ENCODE measurements around the gene CSRP3.

CSRP3 gene

GRCh38 chr11:19181531-19182261 lies 20.1 kb downstream of the CSRP3 start:
- Histone ChIP-seq H3K4me3 (ENCODE audit: low read depth in 1 of 2, low read length in 2 of 2) (no peak overlapping the region), H3K4me1 (ENCODE audit: control insufficient read depth in 1 of 2, insufficient read depth in 2 of 2, low read length in 2 of 2) (no peaks in the 10 kb centered on the region), H3K9me3 (ENCODE audit: control insufficient read depth in 1 of 2, low read length in 2 of 2) (no peaks in the 10 kb centered on the region), H3K36me3 (ENCODE audit: control insufficient read depth in 1 of 2, insufficient read depth in 2 of 2, low read length in 2 of 2) (peaks cover 4 to 8% of the 10 kb centered on the region in 2 donors), H3K27me3 (ENCODE audit: low read depth, low read length) (no peaks in the 10 kb centered on the region), H3K27ac (ENCODE audit: low read length) (no peak overlapping the region)

DNA sequence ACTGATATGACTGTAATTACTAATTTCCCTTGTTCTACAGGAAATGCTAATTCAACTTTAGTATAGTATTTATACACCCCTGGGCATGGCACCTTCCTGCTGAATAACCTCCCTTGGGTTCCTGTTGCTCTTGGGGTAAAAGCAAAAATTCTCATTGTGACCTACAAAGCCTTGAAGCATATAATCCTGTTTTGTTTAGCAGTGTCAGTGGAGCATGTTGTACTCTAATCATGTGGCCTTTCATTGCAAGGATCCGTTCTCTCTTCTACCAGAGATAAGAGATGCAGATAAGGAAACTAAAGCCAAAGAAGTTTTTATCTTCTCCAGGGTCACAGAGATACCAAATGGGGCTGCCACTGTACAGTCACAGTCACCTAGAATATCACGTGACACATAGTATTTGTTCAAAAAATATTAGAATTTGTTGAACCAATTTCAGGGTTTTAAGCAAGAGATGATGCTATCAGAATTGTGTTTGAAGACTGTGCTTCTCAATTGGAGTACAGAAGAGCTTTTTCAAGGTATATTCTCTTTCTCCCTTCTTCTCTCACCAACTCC lies 25.1 kb downstream of the CSRP3 start:
- Histone ChIP-seq H3K27ac (ENCODE audit: low read length) (no peak overlapping the region), H3K4me3 (ENCODE audit: low read depth in 1 of 2, low read length in 2 of 2) (no peak overlapping the region), H3K4me1 (ENCODE audit: control insufficient read depth in 1 of 2, insufficient read depth in 2 of 2, low read length in 2 of 2) (no peaks in the 10 kb centered on the region), H3K27me3 (ENCODE audit: low read depth, low read length) (no peaks in the 10 kb centered on the region), H3K36me3 (ENCODE audit: control insufficient read depth in 1 of 2, insufficient read depth in 2 of 2, low read length in 2 of 2) (peaks cover 26 to 33% of the 10 kb centered on the region in 2 donors), H3K9me3 (ENCODE audit: control insufficient read depth in 1 of 2, low read length in 2 of 2) (no peaks in the 10 kb centered on the region)

DNA sequence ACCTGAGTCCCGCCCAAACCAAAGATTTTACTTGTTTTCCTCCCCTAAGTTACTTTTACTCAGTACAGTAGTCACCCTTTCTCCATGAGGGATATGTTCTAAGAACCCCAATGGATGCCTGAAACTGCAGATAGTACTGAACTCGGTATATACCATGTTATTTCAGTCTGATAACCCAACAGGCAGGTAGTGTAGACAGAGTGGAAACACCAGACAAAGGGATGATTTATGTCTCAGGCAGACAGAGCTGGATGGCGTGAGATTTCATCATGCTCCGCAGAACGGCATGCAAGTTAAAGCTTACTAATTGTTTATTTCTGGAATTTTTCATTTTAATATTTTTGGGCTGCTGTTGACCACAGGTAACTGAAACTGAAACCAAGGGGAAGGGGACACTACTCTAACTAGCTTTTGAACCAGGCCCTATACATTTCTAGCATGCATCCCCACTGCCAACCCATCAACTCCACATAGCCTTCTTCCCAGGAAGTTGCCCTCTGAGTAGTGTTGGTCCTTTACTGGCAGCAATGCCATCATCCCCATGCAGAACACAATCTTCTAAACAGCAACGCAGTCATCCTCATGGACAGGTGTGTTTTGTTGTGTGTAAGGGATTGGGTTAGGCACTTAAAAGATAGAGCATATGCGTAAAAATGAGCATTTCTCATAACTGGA lies 27.7 kb downstream of the CSRP3 start:
- Histone ChIP-seq H3K4me1 (ENCODE audit: control insufficient read depth in 1 of 2, insufficient read depth in 2 of 2, low read length in 2 of 2) (no peaks in the 10 kb centered on the region), H3K4me3 (ENCODE audit: low read depth in 1 of 2, low read length in 2 of 2) (no peak overlapping the region), H3K36me3 (ENCODE audit: control insufficient read depth in 1 of 2, insufficient read depth in 2 of 2, low read length in 2 of 2) (peaks cover 26 to 31% of the 10 kb centered on the region in 2 donors), H3K27ac (ENCODE audit: low read length) (no peak overlapping the region), H3K9me3 (ENCODE audit: control insufficient read depth in 1 of 2, low read length in 2 of 2) (no peaks in the 10 kb centered on the region), H3K27me3 (ENCODE audit: low read depth, low read length) (no peaks in the 10 kb centered on the region)

GRCh38 chr11:19173004-19173689 lies 28.6 kb downstream of the CSRP3 start:
- H3K4me1 ChIP-seq (ENCODE audit: control insufficient read depth in 1 of 2, insufficient read depth in 2 of 2, low read length in 2 of 2), result no peaks in the 10 kb centered on the region

GRCh38 chr11:19168090-19168489 lies 33.7 kb downstream of the CSRP3 start:
- no peak overlapping the region for H3K27ac ChIP-seq (ENCODE audit: low read length)
- peaks cover 15 to 32% of the 10 kb centered on the region in 2 donors for H3K36me3 ChIP-seq (ENCODE audit: control insufficient read depth in 1 of 2, insufficient read depth in 2 of 2, low read length in 2 of 2)
- H3K4me3 ChIP-seq (ENCODE audit: low read depth in 1 of 2, low read length in 2 of 2), result no peak overlapping the region
- no peaks in the 10 kb centered on the region for H3K9me3 ChIP-seq (ENCODE audit: control insufficient read depth in 1 of 2, low read length in 2 of 2)
- H3K4me1 ChIP-seq (ENCODE audit: control insufficient read depth in 1 of 2, insufficient read depth in 2 of 2, low read length in 2 of 2), result no peaks in the 10 kb centered on the region
- H3K27me3 ChIP-seq (ENCODE audit: low read depth, low read length), result no peaks in the 10 kb centered on the region

More at GRCh38 chr11:19173004-19173689, 28.6 kb downstream of the CSRP3 start:
- Histone ChIP-seq H3K9me3 (ENCODE audit: control insufficient read depth in 1 of 2, low read length in 2 of 2) (no peaks in the 10 kb centered on the region), H3K27me3 (ENCODE audit: low read depth, low read length) (no peaks in the 10 kb centered on the region), H3K4me3 (ENCODE audit: low read depth in 1 of 2, low read length in 2 of 2) (no peak overlapping the region), H3K27ac (ENCODE audit: low read length) (no peak overlapping the region), H3K36me3 (ENCODE audit: control insufficient read depth in 1 of 2, insufficient read depth in 2 of 2, low read length in 2 of 2) (peaks cover 26 to 38% of the 10 kb centered on the region in 2 donors)

DNA sequence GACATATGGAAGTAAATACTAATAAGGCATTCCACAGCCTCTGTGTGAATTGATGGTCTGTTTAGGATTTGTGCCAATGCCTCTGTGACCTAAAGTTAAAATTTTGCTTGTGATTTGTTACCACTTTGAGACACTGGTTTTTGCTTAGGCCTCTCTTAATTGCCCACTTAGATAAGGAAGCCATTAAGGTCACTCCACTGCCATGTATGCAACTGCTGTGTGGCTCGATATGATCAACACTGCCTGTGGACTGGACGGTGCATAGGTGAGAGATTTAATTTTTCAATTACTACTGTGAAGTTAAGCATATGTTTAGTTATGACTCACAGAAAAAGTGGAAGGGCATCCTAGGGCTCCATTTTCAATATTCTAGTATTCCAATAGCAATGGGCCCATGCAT lies 36.9 kb downstream of the CSRP3 start:
- no peak overlapping the region for H3K27ac ChIP-seq (ENCODE audit: low read length)
- H3K36me3 ChIP-seq (ENCODE audit: control insufficient read depth in 1 of 2, insufficient read depth in 2 of 2, low read length in 2 of 2), result peaks cover 9 to 28% of the 10 kb centered on the region in 2 donors
- H3K9me3 ChIP-seq (ENCODE audit: control insufficient read depth in 1 of 2, low read length in 2 of 2), result no peaks in the 10 kb centered on the region
- no peaks in the 10 kb centered on the region for H3K4me1 ChIP-seq (ENCODE audit: control insufficient read depth in 1 of 2, insufficient read depth in 2 of 2, low read length in 2 of 2)
- H3K4me3 ChIP-seq (ENCODE audit: low read depth in 1 of 2, low read length in 2 of 2), result no peak overlapping the region
- no peaks in the 10 kb centered on the region for H3K27me3 ChIP-seq (ENCODE audit: low read depth, low read length)

DNA sequence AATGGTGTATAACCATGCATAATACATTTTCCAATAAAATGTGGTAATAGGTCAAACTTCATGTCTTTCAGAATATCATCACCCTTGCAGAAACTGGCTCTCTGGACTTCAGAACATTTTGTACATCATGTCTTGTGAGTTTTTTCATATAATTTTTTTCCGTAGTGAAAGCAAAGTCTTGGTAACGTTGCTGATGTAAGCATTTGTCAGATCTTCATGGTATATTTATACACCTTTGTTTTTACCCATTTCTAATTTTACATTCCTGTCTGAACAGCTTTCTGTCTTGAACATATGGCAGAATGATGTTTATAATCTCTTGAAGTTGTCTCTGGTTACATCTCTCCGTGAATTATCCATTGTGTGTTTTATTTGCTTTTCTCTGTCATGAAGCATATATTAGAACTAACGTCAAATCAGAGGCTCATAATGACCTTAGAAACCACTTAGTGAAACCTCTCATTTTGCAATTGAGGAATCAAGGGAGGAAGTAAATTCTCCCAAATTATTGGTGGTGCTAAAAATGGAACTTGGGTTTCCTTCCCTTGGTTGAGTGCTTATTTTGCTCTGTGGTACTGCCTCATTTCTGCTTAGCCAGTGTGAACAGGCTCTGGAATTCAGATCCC lies 37.4 kb downstream of the CSRP3 start:
- H3K27ac ChIP-seq (ENCODE audit: low read length), result no peak overlapping the region
- no peaks in the 10 kb centered on the region for H3K4me1 ChIP-seq (ENCODE audit: control insufficient read depth in 1 of 2, insufficient read depth in 2 of 2, low read length in 2 of 2)
- H3K4me3 ChIP-seq (ENCODE audit: low read depth in 1 of 2, low read length in 2 of 2), result no peak overlapping the region
- H3K9me3 ChIP-seq (ENCODE audit: control insufficient read depth in 1 of 2, low read length in 2 of 2), result no peaks in the 10 kb centered on the region
- peaks cover 9 to 33% of the 10 kb centered on the region in 2 donors for H3K36me3 ChIP-seq (ENCODE audit: control insufficient read depth in 1 of 2, insufficient read depth in 2 of 2, low read length in 2 of 2)
- H3K27me3 ChIP-seq (ENCODE audit: low read depth, low read length), result no peaks in the 10 kb centered on the region

DNA sequence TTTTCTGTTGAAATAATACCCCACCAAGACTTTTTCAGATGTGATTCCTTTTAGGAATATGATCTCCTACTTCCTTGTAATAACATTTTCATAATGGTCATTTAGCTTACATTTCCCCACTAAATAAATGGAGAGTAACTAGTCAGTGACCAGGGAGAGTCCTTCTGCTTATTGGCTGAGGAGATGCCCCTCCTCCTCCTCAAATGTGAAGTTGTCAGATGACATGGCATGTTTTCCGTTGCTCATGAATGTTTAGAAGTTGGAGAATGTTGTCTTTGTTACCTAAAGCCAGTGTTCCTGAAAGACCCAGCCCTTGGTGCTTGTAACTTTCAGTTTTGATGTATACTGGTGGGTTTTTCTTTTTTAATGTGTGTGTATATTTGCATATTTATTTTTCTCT lies 38.2 kb downstream of the CSRP3 start:
- Histone ChIP-seq H3K9me3 (ENCODE audit: control insufficient read depth in 1 of 2, low read length in 2 of 2) (no peaks in the 10 kb centered on the region), H3K4me3 (ENCODE audit: low read depth in 1 of 2, low read length in 2 of 2) (no peak overlapping the region), H3K36me3 (ENCODE audit: control insufficient read depth in 1 of 2, insufficient read depth in 2 of 2, low read length in 2 of 2) (peaks cover 9 to 26% of the 10 kb centered on the region in 2 donors), H3K27ac (ENCODE audit: low read length) (no peak overlapping the region), H3K27me3 (ENCODE audit: low read depth, low read length) (no peaks in the 10 kb centered on the region), H3K4me1 (ENCODE audit: control insufficient read depth in 1 of 2, insufficient read depth in 2 of 2, low read length in 2 of 2) (no peaks in the 10 kb centered on the region)

- Histone ChIP-seq H3K27me3 (ENCODE audit: low read depth, low read length) (no peaks in the 10 kb centered on the region), H3K36me3 (ENCODE audit: control insufficient read depth in 1 of 2, insufficient read depth in 2 of 2, low read length in 2 of 2) (peaks cover 9 to 22% of the 10 kb centered on the region in 2 donors), H3K4me3 (ENCODE audit: low read depth in 1 of 2, low read length in 2 of 2) (no peak overlapping the region), H3K9me3 (ENCODE audit: control insufficient read depth in 1 of 2, low read length in 2 of 2) (no peaks in the 10 kb centered on the region), H3K27ac (ENCODE audit: low read length) (no peak overlapping the region), H3K4me1 (ENCODE audit: control insufficient read depth in 1 of 2, insufficient read depth in 2 of 2, low read length in 2 of 2) (no peaks in the 10 kb centered on the region)
These were observed 38.8 kb downstream of the CSRP3 start for GRCh38 chr11:19162951-19163505.

GRCh38 chr11:19161651-19162050 lies 40.1 kb downstream of the CSRP3 start:
- Histone ChIP-seq H3K9me3 (ENCODE audit: control insufficient read depth in 1 of 2, low read length in 2 of 2) (no peaks in the 10 kb centered on the region), H3K4me1 (ENCODE audit: control insufficient read depth in 1 of 2, insufficient read depth in 2 of 2, low read length in 2 of 2) (no peaks in the 10 kb centered on the region), H3K27ac (ENCODE audit: low read length) (no peak overlapping the region), H3K27me3 (ENCODE audit: low read depth, low read length) (no peaks in the 10 kb centered on the region), H3K4me3 (ENCODE audit: low read depth in 1 of 2, low read length in 2 of 2) (no peak overlapping the region), H3K36me3 (ENCODE audit: control insufficient read depth in 1 of 2, insufficient read depth in 2 of 2, low read length in 2 of 2) (peaks cover 10 to 31% of the 10 kb centered on the region in 2 donors)
